Breast epithelium (tissue), 4 donors: ENCODE measurements around the gene PHLDA3. TPM values are rescaled to one million over a fixed set of nuclear protein-coding genes. Genes with fewer than 3 reads are reported as not detected.
"Not testable (repeated sequence)": the region's sequence is repeated elsewhere in the genome, so short reads cannot be mapped to it uniquely, and the experiment has no call there.

ENCODE experiments used
- DNase-seq, 2 donors: peaks; one replicate each; pipeline ENCODE4 v3.0.0-alpha.2; 2019; ENCODE audit warnings: low spot score in 2 of 2
- H3K27ac ChIP-seq, 2 donors: fragments of 200-600 bp; sonication (generic) in 1 of 2; one replicate each; pipeline ENCODE4 v1.5.1; 2016 to 2019; ENCODE audit warnings: mild to moderate bottlenecking in 1 of 2
- H3K27me3 ChIP-seq, 2 donors: fragments of 200-600 bp; sonication (generic) in 1 of 2; one replicate each; pipeline versions ENCODE4 v1.5.1 to v1.6.0; 2017 to 2019; ENCODE audit warnings: control low read depth in 1 of 2, mild to moderate bottlenecking in 1 of 2
- H3K36me3 ChIP-seq: fragments of 200-600 bp; one replicate; pipeline ENCODE4 v1.5.1; 2019
- H3K4me1 ChIP-seq, 2 donors: fragments of 200-600 bp; sonication (generic); one replicate each; pipeline ENCODE4 v1.5.1; 2016 to 2019; ENCODE audit warnings: control low read depth in 1 of 2
- H3K4me3 ChIP-seq, 3 donors: fragments of 200-600 bp; sonication (generic); 1 replicate in 2 of 3; 2 replicates in 1 of 3; pipeline ENCODE4 v1.5.1; 2016 to 2019; ENCODE audit warnings: mild to moderate bottlenecking in 3 of 3, moderate library complexity in 2 of 3
- H3K9me3 ChIP-seq, 2 donors: fragments of 200-600 bp; sonication (generic) in 1 of 2; one replicate each; pipeline ENCODE4 v1.5.1; 2016 to 2019; ENCODE audit warnings: control low read depth in 1 of 2
- CTCF ChIP-seq, 3 donors: fragments of 450-650 bp; IDR thresholded peaks; one replicate each; pipeline ENCODE4 v1.5.1; 2016 to 2017; ENCODE audit warnings: antibody characterized with exemption in 3 of 3, mild to moderate bottlenecking in 3 of 3, moderate library complexity in 3 of 3
- POLR2A ChIP-seq: fragments of 450-650 bp; IDR thresholded peaks from one replicate; pipeline ENCODE4 v1.6.1; 2016; ENCODE audit warnings: antibody characterized with exemption, mild to moderate bottlenecking, moderate library complexity
- POLR2AphosphoS5 ChIP-seq, 3 donors: sonication (generic); formaldehyde crosslinking; IDR thresholded peaks; one replicate each; pipeline ENCODE4 v1.6.1; 2017; ENCODE audit warnings: antibody characterized with exemption in 3 of 3
- intact Hi-C: fragments of 100-400 bp; cut with DNase I; formaldehyde crosslinking; loops from one replicate; pipeline ENCODE4 v1.15.1; 2023; ENCODE audit warnings: low total_unique reads
- total RNA-seq, 3 donors: library from RNA; depleted of rRNA; stranded (reverse); fragments of >200 nt; gene quantifications; one replicate each; pipeline ENCODE4 v1.1.0, GENCODE V29; 2016

The PHLDA3 gene
- total RNA-seq, 3 donors from 2014 or later: 65.7 to 116 (median 92.7) TPM

GRCh38 chr1:201480231-201481003 is 11.4 kb upstream of the PHLDA3 start:
- DNase-seq: peak; percentile 90 to 95
- intact Hi-C loops: no loop called here
- Histone ChIP-seq H3K4me3 (peak overlapping the region; percentile 17 to 57 (median 46)), H3K9me3 (no peaks in the 10 kb centered on the region), H3K27me3 (no peaks in the 10 kb centered on the region), H3K27ac (peak overlapping the region; percentile 85 to 91), H3K36me3 (peaks cover 13% of the 10 kb centered on the region), H3K4me1 (peaks cover 0 to 9% of the 10 kb centered on the region in 2 donors)
- TF ChIP-seq POLR2AphosphoS5 (IDR thresholded peaks at IDR 0.05) (peak in 1 of 3 donors; percentile 49), POLR2A (no peak)

GRCh38 chr1:201479201-201479730 is 10.3 kb upstream of the PHLDA3 start:
- Histone ChIP-seq H3K27ac (peak overlapping the region in 1 of 2 donors; percentile 91), H3K27me3 (no peaks in the 10 kb centered on the region), H3K4me3 (no peak overlapping the region), H3K4me1 (peaks cover 0 to 9% of the 10 kb centered on the region in 2 donors), H3K9me3 (no peaks in the 10 kb centered on the region), H3K36me3 (peaks cover 4% of the 10 kb centered on the region)
- intact Hi-C loops: no loop called here
- no peak for DNase-seq
- TF ChIP-seq POLR2A (no peak), CTCF (IDR thresholded peaks at IDR 0.05) (no peak), POLR2AphosphoS5 (IDR thresholded peaks at IDR 0.05) (no peak)

GRCh38 chr1:201478666-201479065 is 9.7 kb upstream of the PHLDA3 start:
- intact Hi-C loops, H3K4me1 ChIP-seq, H3K9me3 ChIP-seq, H3K36me3 ChIP-seq, DNase-seq, H3K27me3 ChIP-seq, H3K4me3 ChIP-seq: not testable (repeated sequence)
- H3K27ac ChIP-seq: peak overlapping the region in 1 of 2 donors; percentile 91

- Histone ChIP-seq H3K4me3 (no peak overlapping the region), H3K9me3 (no peaks in the 10 kb centered on the region), H3K36me3 (no peaks in the 10 kb centered on the region), H3K27me3 (no peaks in the 10 kb centered on the region), H3K4me1 (peaks cover 0 to 9% of the 10 kb centered on the region in 2 donors), H3K27ac (peak overlapping the region in 1 of 2 donors; percentile 80)
- intact Hi-C loops: no loop called here
- TF ChIP-seq POLR2A (no peak), CTCF (IDR thresholded peaks at IDR 0.05) (no peak), POLR2AphosphoS5 (IDR thresholded peaks at IDR 0.05) (no peak)
- DNase-seq: peak in 1 of 2 donors; percentile 80
Observed at GRCh38 chr1:201476670-201477344, 7.8 kb upstream of the PHLDA3 start.

GRCh38 chr1:201475915-201476669 is 7.1 kb upstream of the PHLDA3 start:
- H3K36me3 ChIP-seq: no peaks in the 10 kb centered on the region
- TF ChIP-seq CTCF (IDR thresholded peaks at IDR 0.05): no peak
- TF ChIP-seq POLR2A: no peak
- TF ChIP-seq POLR2AphosphoS5 (IDR thresholded peaks at IDR 0.05): no peak
- intact Hi-C loops: no loop called here
- H3K4me3 ChIP-seq: no peak overlapping the region
- no peak for DNase-seq
- no peaks in the 10 kb centered on the region for H3K9me3 ChIP-seq
- H3K27me3 ChIP-seq: no peaks in the 10 kb centered on the region
- H3K4me1 ChIP-seq: peaks cover 0 to 2% of the 10 kb centered on the region in 2 donors
- peak overlapping the region; percentile 18 to 80 for H3K27ac ChIP-seq
